Heart left ventricle (tissue), 13 donors: ENCODE data around the gene C1orf167.

Source experiments
- POLR2A ChIP-seq, 2 donors: fragments of 450-650 bp; IDR thresholded peaks; one replicate each; pipeline ENCODE4 v1.6.1; 2017; ENCODE audit warnings: antibody characterized with exemption in 2 of 2, mild to moderate bottlenecking in 2 of 2, moderate library complexity in 2 of 2
- TF ChIP-seq, protein P1 (sequence below), 12 donors: fragments of 200-600 bp; sonication (generic) in 4 of 12; IDR thresholded peaks; one replicate each; pipeline versions ENCODE4 v1.5.0 to v1.8.0; 2018 to 2022; ENCODE audit warnings: antibody characterized with exemption in 12 of 12, mild to moderate bottlenecking in 5 of 12
- donor health status: ischemic (EF 13 %, LVEDD 7.1; RV severe dilation, severe dysfunction).
- donor health status: DM: no; HTN: yes; CAD: no.
- donor health status: DM: no; HTN: no; CAD: no.
- donor health status: ischemic (EF 25% LVEDD 6.9; RV normal size, moderate dysfunction).
- donor health status: ischemic (EF 25% LVEDD 5.7; RV mildly dilated, moderate dysfunction).
- donor health status: ischemic (EF 35%, LVEDD 5.7; RV mildly dilated, moderate dysfunction).
- donor health status: nonischemic (EF 11% LVEDD 7.7; RV severe dilation, severe dysfunction).
- donor health status: DM: yes; HTN: yes; CAD: no.
- donor health status: PGD.
- donor health status: ischemic (EF 29% LVEDD 5.4; RV normal size, mild dysfunction).
- donor health status: nonischemic (EF 23%, LVEDD 6.1; RV moderate dilation, normal function).

DNA sequence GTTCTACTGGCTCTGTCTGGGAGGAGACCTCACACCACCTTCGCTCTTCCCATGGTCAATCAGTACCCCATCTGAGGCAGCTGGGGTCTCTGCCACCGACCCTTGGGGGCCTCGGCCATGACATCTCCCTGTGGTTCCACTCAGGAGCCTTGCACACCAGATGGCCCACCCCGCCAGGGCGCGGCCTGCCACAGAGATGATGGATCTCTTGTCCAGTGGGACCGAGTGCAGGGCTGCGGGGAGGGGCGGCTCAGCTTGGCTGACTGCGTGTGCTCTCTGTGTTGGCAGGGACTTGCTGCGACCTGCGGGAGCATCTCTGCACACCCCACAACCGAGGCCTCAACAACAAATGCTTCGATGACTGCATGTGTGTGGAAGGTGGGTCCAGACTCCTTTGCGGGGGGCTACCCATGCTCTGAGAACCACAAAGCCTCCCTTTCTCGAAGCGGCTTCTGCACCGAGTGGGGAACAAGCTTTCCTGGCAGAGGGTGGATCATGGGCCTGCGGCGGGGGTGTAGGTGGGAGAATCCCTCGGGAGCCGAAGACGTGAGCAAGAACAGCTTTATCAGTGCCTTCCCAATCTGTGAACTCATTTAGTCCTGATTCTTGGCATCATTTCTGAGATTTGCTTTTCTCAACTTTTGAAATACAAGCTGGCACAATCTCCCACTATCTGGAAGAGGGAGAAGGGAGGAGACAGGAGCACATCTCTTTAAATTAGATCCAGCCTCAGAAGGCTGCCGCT lies 47.0 kb upstream of the C1orf167 start:
- TF ChIP-seq, protein P1, sequence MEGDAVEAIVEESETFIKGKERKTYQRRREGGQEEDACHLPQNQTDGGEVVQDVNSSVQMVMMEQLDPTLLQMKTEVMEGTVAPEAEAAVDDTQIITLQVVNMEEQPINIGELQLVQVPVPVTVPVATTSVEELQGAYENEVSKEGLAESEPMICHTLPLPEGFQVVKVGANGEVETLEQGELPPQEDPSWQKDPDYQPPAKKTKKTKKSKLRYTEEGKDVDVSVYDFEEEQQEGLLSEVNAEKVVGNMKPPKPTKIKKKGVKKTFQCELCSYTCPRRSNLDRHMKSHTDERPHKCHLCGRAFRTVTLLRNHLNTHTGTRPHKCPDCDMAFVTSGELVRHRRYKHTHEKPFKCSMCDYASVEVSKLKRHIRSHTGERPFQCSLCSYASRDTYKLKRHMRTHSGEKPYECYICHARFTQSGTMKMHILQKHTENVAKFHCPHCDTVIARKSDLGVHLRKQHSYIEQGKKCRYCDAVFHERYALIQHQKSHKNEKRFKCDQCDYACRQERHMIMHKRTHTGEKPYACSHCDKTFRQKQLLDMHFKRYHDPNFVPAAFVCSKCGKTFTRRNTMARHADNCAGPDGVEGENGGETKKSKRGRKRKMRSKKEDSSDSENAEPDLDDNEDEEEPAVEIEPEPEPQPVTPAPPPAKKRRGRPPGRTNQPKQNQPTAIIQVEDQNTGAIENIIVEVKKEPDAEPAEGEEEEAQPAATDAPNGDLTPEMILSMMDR (IDR thresholded peaks at IDR 0.05): no peak
- TF ChIP-seq POLR2A (IDR thresholded peaks at IDR 0.05): no peak
